Measurements from ENCODE around the gene CUTA.
A peak's percentile ranks its signal among the peaks of the same experiment; 100 is the strongest.

The CUTA gene

GRCh38 chr6:33438978-33439594 is 21.2 kb upstream of the CUTA start:
- DNase-seq, result no peak

DNA sequence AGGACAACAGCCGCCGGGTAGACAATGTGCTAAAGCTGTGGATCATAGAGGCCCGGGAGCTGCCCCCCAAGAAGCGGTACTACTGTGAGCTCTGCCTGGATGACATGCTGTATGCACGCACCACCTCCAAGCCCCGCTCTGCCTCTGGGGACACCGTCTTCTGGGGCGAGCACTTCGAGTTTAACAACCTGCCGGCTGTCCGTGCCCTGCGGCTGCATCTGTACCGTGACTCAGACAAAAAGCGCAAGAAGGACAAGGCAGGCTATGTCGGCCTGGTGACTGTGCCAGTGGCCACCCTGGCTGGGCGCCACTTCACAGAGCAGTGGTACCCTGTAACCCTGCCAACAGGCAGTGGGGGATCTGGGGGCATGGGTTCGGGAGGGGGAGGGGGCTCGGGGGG is 19.8 kb upstream of the CUTA start:
- no peak for DNase-seq

GRCh38 chr6:33434961-33435360 is 17.1 kb upstream of the CUTA start:
- no peak for DNase-seq

- no peak for DNase-seq
These were observed 15.8 kb upstream of the CUTA start for GRCh38 chr6:33433544-33434191.

- no peak for DNase-seq
These were observed 15.2 kb upstream of the CUTA start for GRCh38 chr6:33433001-33433543.

GRCh38 chr6:33432546-33432945 is 14.6 kb upstream of the CUTA start:
- no peak for DNase-seq

GRCh38 chr6:33431880-33432541 is 14.1 kb upstream of the CUTA start:
- DNase-seq, result no peak

- peak; percentile 68 for DNase-seq
These were observed 13.3 kb upstream of the CUTA start for GRCh38 chr6:33430991-33431879.

DNA sequence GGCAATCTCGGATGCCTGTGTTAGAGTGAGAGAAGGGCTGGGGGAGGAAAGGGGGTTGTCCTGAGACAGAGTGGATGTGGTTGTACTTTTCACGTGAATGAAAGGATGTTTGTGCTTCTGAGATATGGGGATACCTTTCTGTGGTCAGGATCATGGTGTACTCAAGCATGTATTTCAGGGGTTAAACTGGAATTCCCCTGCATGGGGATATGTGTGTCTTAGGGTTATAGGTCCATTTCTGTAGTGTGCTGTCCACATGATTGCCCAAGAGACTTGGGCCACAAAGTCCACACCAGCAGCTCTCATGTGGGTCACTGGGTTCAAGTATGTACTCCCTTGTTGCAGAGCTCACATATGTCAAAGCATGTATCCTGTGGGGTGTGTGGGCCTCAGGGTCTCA is 12.4 kb upstream of the CUTA start:
- no peak for DNase-seq

- no peak for DNase-seq
These were observed 11.8 kb upstream of the CUTA start for GRCh38 chr6:33429750-33430052.

- no peak for DNase-seq
These were observed 11.3 kb upstream of the CUTA start for GRCh38 chr6:33428966-33429749.

- no peak for DNase-seq
These were observed 10.5 kb upstream of the CUTA start for GRCh38 chr6:33428224-33428965.

GRCh38 chr6:33427585-33428223 is 9.8 kb upstream of the CUTA start:
- peak; percentile 44 for DNase-seq

DNA sequence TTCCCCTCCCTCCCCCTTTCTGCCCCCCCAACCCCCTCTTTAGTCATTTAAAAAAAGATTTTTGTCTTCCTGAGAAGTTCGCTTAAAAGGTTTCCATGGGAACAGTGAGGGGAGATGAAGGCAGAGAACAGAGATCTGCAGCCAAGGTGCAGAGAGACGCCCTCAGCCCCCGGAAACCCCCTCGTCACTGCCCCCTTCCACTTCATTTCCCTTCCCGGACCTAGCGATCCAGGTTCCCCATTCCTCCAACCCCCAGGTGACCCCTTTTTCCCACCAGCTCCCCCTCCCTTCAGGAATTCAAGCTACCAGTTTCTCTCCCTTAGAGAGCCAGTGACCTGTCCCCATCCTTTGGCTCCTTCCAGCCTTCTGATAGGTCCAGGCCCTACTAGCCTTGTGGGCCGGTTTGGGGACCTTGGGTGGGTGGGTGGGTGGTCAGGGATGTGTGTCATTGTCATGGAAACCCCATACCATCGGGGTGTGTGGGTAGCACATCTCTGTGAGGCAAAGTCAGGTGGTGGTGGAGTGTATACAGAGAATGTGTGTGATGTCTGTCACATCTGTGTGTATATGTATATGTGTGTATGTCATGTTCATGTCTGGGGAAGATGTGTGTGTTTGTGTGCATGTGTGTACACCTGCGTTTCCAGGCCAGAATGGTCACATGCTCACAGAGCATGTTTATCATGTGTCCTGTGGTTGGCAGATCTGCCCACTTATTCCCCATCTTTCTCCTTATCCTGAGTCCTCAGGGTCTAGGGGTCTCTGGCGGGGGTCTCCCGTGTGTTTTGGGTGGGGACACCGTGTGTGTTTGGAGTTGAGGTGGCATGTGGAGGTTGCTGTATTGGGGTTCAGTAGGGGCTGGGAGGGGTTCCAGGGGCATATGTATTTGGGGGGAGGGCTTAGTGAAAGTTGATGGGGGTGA is 8.9 kb upstream of the CUTA start:
- DNase-seq, result no peak

GRCh38 chr6:33425668-33426577 is 8.0 kb upstream of the CUTA start:
- peak; percentile 70 for DNase-seq

GRCh38 chr6:33424855-33425667 is 7.2 kb upstream of the CUTA start:
- DNase-seq, result no peak

DNA sequence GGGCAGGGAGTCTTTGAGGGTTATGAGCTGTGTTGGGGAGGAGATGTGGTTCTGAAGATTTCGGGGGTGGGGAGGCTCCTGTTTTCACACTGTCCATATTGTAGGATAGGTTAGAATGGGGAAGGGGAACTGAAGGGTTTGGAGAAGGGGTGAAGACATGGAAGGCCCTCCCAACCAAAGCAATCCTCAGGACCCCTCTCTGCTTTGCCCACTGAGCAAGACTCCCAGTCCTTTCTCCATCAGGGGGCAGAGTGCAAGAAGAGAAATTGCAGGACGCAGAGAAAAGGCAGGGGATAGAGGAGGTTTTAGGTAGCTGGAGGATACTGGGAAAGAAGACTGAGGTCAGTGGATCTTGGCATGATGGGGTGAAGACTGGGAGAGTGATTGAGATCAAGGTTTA is 5.9 kb upstream of the CUTA start:
- no peak for DNase-seq

- no peak for DNase-seq
These were observed 3.4 kb upstream of the CUTA start for GRCh38 chr6:33421344-33421643.
